ENCODE results near the gene TNN.
A peak's percentile ranks its signal among the peaks of the same experiment; 100 is the strongest.
"Not testable (repeated sequence)": the region's sequence is repeated elsewhere in the genome, so short reads cannot be mapped to it uniquely, and the experiment has no call there.

Gene TNN

GRCh38 chr1:175037416-175037815, 30.2 kb upstream of the TNN start:
- Histone ChIP-seq H3K9ac (ENCODE audit: low read depth in 1 of 2, low read length in 2 of 2) (no peak overlapping the region), H3K36me3 (ENCODE audit: control insufficient read depth in 2 of 2, insufficient read depth in 2 of 2, low read length in 2 of 2) (no peaks in the 10 kb centered on the region), H3K4me3 (ENCODE audit: low read length in 2 of 2) (no peak overlapping the region), H3K27ac (ENCODE audit: low read depth in 2 of 2, low read length in 2 of 2) (no peak overlapping the region), H3K9me3 (ENCODE audit: control insufficient read depth in 2 of 2, low read length in 2 of 2) (no peaks in the 10 kb centered on the region), H3K27me3 (ENCODE audit: control insufficient read depth in 2 of 2, insufficient read depth in 2 of 2, low read length in 2 of 2) (no peaks in the 10 kb centered on the region), H3K4me1 (ENCODE audit: control insufficient read depth in 2 of 2, insufficient read depth in 2 of 2, low read length in 2 of 2) (no peaks in the 10 kb centered on the region)

- Histone ChIP-seq H3K4me3 (ENCODE audit: low read length in 2 of 2) (no peak overlapping the region), H3K27me3 (ENCODE audit: control insufficient read depth in 2 of 2, insufficient read depth in 2 of 2, low read length in 2 of 2) (no peaks in the 10 kb centered on the region), H3K36me3 (ENCODE audit: control insufficient read depth in 2 of 2, insufficient read depth in 2 of 2, low read length in 2 of 2) (no peaks in the 10 kb centered on the region), H3K9me3 (ENCODE audit: control insufficient read depth in 2 of 2, low read length in 2 of 2) (no peaks in the 10 kb centered on the region), H3K27ac (ENCODE audit: low read depth in 2 of 2, low read length in 2 of 2) (no peak overlapping the region), H3K4me1 (ENCODE audit: control insufficient read depth in 2 of 2, insufficient read depth in 2 of 2, low read length in 2 of 2) (no peaks in the 10 kb centered on the region), H3K9ac (ENCODE audit: low read depth in 1 of 2, low read length in 2 of 2) (no peak overlapping the region)
Measured at GRCh38 chr1:175040324-175040879, 27.2 kb upstream of the TNN start.

GRCh38 chr1:175042650-175043049, 25.0 kb upstream of the TNN start:
- Histone ChIP-seq H3K36me3 (ENCODE audit: control insufficient read depth in 2 of 2, insufficient read depth in 2 of 2, low read length in 2 of 2) (no peaks in the 10 kb centered on the region), H3K27me3 (ENCODE audit: control insufficient read depth in 2 of 2, insufficient read depth in 2 of 2, low read length in 2 of 2) (no peaks in the 10 kb centered on the region), H3K9me3 (ENCODE audit: control insufficient read depth in 2 of 2, low read length in 2 of 2) (no peaks in the 10 kb centered on the region), H3K4me1 (ENCODE audit: control insufficient read depth in 2 of 2, insufficient read depth in 2 of 2, low read length in 2 of 2) (no peaks in the 10 kb centered on the region), H3K27ac (ENCODE audit: low read depth in 2 of 2, low read length in 2 of 2) (no peak overlapping the region), H3K9ac (ENCODE audit: low read depth in 1 of 2, low read length in 2 of 2) (no peak overlapping the region), H3K4me3 (ENCODE audit: low read length in 2 of 2) (no peak overlapping the region)

GRCh38 chr1:175043824-175044223, 23.8 kb upstream of the TNN start:
- no peaks in the 10 kb centered on the region for H3K9me3 ChIP-seq (ENCODE audit: control insufficient read depth in 2 of 2, low read length in 2 of 2)
- no peak overlapping the region for H3K4me3 ChIP-seq (ENCODE audit: low read length in 2 of 2)

GRCh38 chr1:175044591-175044990, 23.0 kb upstream of the TNN start:
- not testable (repeated sequence) for H3K9ac ChIP-seq (ENCODE audit: low read depth in 1 of 2, low read length in 2 of 2); H3K27me3 ChIP-seq (ENCODE audit: control insufficient read depth in 2 of 2, insufficient read depth in 2 of 2, low read length in 2 of 2); H3K36me3 ChIP-seq (ENCODE audit: control insufficient read depth in 2 of 2, insufficient read depth in 2 of 2, low read length in 2 of 2); H3K9me3 ChIP-seq (ENCODE audit: control insufficient read depth in 2 of 2, low read length in 2 of 2); H3K4me1 ChIP-seq (ENCODE audit: control insufficient read depth in 2 of 2, insufficient read depth in 2 of 2, low read length in 2 of 2); H3K27ac ChIP-seq (ENCODE audit: low read depth in 2 of 2, low read length in 2 of 2)
- peak overlapping the region in 1 of 2 donors; percentile 20 for H3K4me3 ChIP-seq (ENCODE audit: low read length in 2 of 2)

More at GRCh38 chr1:175043824-175044223, 23.8 kb upstream of the TNN start:
- no peaks in the 10 kb centered on the region for H3K4me1 ChIP-seq (ENCODE audit: control insufficient read depth in 2 of 2, insufficient read depth in 2 of 2, low read length in 2 of 2)
- H3K27ac ChIP-seq (ENCODE audit: low read depth in 2 of 2, low read length in 2 of 2) = no peak overlapping the region
- no peaks in the 10 kb centered on the region for H3K27me3 ChIP-seq (ENCODE audit: control insufficient read depth in 2 of 2, insufficient read depth in 2 of 2, low read length in 2 of 2)
- H3K36me3 ChIP-seq (ENCODE audit: control insufficient read depth in 2 of 2, insufficient read depth in 2 of 2, low read length in 2 of 2) = no peaks in the 10 kb centered on the region
- H3K9ac ChIP-seq (ENCODE audit: low read depth in 1 of 2, low read length in 2 of 2) = no peak overlapping the region

GRCh38 chr1:175045097-175045496, 22.5 kb upstream of the TNN start:
- H3K36me3 ChIP-seq (ENCODE audit: control insufficient read depth in 2 of 2, insufficient read depth in 2 of 2, low read length in 2 of 2) = no peaks in the 10 kb centered on the region
- no peaks in the 10 kb centered on the region for H3K9me3 ChIP-seq (ENCODE audit: control insufficient read depth in 2 of 2, low read length in 2 of 2)
- no peak overlapping the region for H3K27ac ChIP-seq (ENCODE audit: low read depth in 2 of 2, low read length in 2 of 2)
- no peaks in the 10 kb centered on the region for H3K27me3 ChIP-seq (ENCODE audit: control insufficient read depth in 2 of 2, insufficient read depth in 2 of 2, low read length in 2 of 2)
- no peak overlapping the region for H3K9ac ChIP-seq (ENCODE audit: low read depth in 1 of 2, low read length in 2 of 2)
- no peak overlapping the region for H3K4me3 ChIP-seq (ENCODE audit: low read length in 2 of 2)
- no peaks in the 10 kb centered on the region for H3K4me1 ChIP-seq (ENCODE audit: control insufficient read depth in 2 of 2, insufficient read depth in 2 of 2, low read length in 2 of 2)

GRCh38 chr1:175045519-175045918, 22.1 kb upstream of the TNN start:
- Histone ChIP-seq H3K36me3 (ENCODE audit: control insufficient read depth in 2 of 2, insufficient read depth in 2 of 2, low read length in 2 of 2) (no peaks in the 10 kb centered on the region), H3K27ac (ENCODE audit: low read depth in 2 of 2, low read length in 2 of 2) (no peak overlapping the region), H3K9ac (ENCODE audit: low read depth in 1 of 2, low read length in 2 of 2) (no peak overlapping the region), H3K27me3 (ENCODE audit: control insufficient read depth in 2 of 2, insufficient read depth in 2 of 2, low read length in 2 of 2) (no peaks in the 10 kb centered on the region), H3K4me1 (ENCODE audit: control insufficient read depth in 2 of 2, insufficient read depth in 2 of 2, low read length in 2 of 2) (no peaks in the 10 kb centered on the region), H3K9me3 (ENCODE audit: control insufficient read depth in 2 of 2, low read length in 2 of 2) (no peaks in the 10 kb centered on the region), H3K4me3 (ENCODE audit: low read length in 2 of 2) (no peak overlapping the region)

- Histone ChIP-seq H3K27ac (ENCODE audit: low read depth in 2 of 2, low read length in 2 of 2) (no peak overlapping the region), H3K27me3 (ENCODE audit: control insufficient read depth in 2 of 2, insufficient read depth in 2 of 2, low read length in 2 of 2) (no peaks in the 10 kb centered on the region), H3K9me3 (ENCODE audit: control insufficient read depth in 2 of 2, low read length in 2 of 2) (no peaks in the 10 kb centered on the region), H3K9ac (ENCODE audit: low read depth in 1 of 2, low read length in 2 of 2) (no peak overlapping the region), H3K36me3 (ENCODE audit: control insufficient read depth in 2 of 2, insufficient read depth in 2 of 2, low read length in 2 of 2) (no peaks in the 10 kb centered on the region), H3K4me3 (ENCODE audit: low read length in 2 of 2) (no peak overlapping the region), H3K4me1 (ENCODE audit: control insufficient read depth in 2 of 2, insufficient read depth in 2 of 2, low read length in 2 of 2) (no peaks in the 10 kb centered on the region)
Measured at GRCh38 chr1:175050992-175051391, 16.6 kb upstream of the TNN start.

- H3K36me3 ChIP-seq (ENCODE audit: control insufficient read depth in 2 of 2, insufficient read depth in 2 of 2, low read length in 2 of 2) = no peaks in the 10 kb centered on the region
- no peak overlapping the region for H3K9ac ChIP-seq (ENCODE audit: low read depth in 1 of 2, low read length in 2 of 2)
- H3K4me3 ChIP-seq (ENCODE audit: low read length in 2 of 2) = no peak overlapping the region
- H3K27me3 ChIP-seq (ENCODE audit: control insufficient read depth in 2 of 2, insufficient read depth in 2 of 2, low read length in 2 of 2) = no peaks in the 10 kb centered on the region
- H3K9me3 ChIP-seq (ENCODE audit: control insufficient read depth in 2 of 2, low read length in 2 of 2) = no peaks in the 10 kb centered on the region
- no peak overlapping the region for H3K27ac ChIP-seq (ENCODE audit: low read depth in 2 of 2, low read length in 2 of 2)
- H3K4me1 ChIP-seq (ENCODE audit: control insufficient read depth in 2 of 2, insufficient read depth in 2 of 2, low read length in 2 of 2) = no peaks in the 10 kb centered on the region
Measured at GRCh38 chr1:175054736-175055135, 12.9 kb upstream of the TNN start.

- no peak overlapping the region for H3K9ac ChIP-seq (ENCODE audit: low read depth in 1 of 2, low read length in 2 of 2)
- H3K27me3 ChIP-seq (ENCODE audit: control insufficient read depth in 2 of 2, insufficient read depth in 2 of 2, low read length in 2 of 2) = no peaks in the 10 kb centered on the region
- H3K27ac ChIP-seq (ENCODE audit: low read depth in 2 of 2, low read length in 2 of 2) = no peak overlapping the region
- no peaks in the 10 kb centered on the region for H3K4me1 ChIP-seq (ENCODE audit: control insufficient read depth in 2 of 2, insufficient read depth in 2 of 2, low read length in 2 of 2)
- no peaks in the 10 kb centered on the region for H3K36me3 ChIP-seq (ENCODE audit: control insufficient read depth in 2 of 2, insufficient read depth in 2 of 2, low read length in 2 of 2)
- H3K4me3 ChIP-seq (ENCODE audit: low read length in 2 of 2) = no peak overlapping the region
- no peaks in the 10 kb centered on the region for H3K9me3 ChIP-seq (ENCODE audit: control insufficient read depth in 2 of 2, low read length in 2 of 2)
Measured at GRCh38 chr1:175062339-175062738, 5.3 kb upstream of the TNN start.

- Histone ChIP-seq H3K27ac (ENCODE audit: low read depth in 2 of 2, low read length in 2 of 2) (no peak overlapping the region), H3K4me1 (ENCODE audit: control insufficient read depth in 2 of 2, insufficient read depth in 2 of 2, low read length in 2 of 2) (no peaks in the 10 kb centered on the region), H3K9me3 (ENCODE audit: control insufficient read depth in 2 of 2, low read length in 2 of 2) (no peaks in the 10 kb centered on the region), H3K4me3 (ENCODE audit: low read length in 2 of 2) (no peak overlapping the region), H3K36me3 (ENCODE audit: control insufficient read depth in 2 of 2, insufficient read depth in 2 of 2, low read length in 2 of 2) (no peaks in the 10 kb centered on the region), H3K9ac (ENCODE audit: low read depth in 1 of 2, low read length in 2 of 2) (no peak overlapping the region), H3K27me3 (ENCODE audit: control insufficient read depth in 2 of 2, insufficient read depth in 2 of 2, low read length in 2 of 2) (no peaks in the 10 kb centered on the region)
Measured at GRCh38 chr1:175062858-175063257, 4.8 kb upstream of the TNN start.
